GM13977 (cell line): ENCODE results near the gene MRGPRX3.
A peak's percentile ranks its signal among the peaks of the same experiment; 100 is the strongest.

Experiments used
- DNase-seq: peaks from one replicate; pipeline ENCODE4 v3.0.0; 2012; ENCODE audit warnings: low spot score
- in situ Hi-C: fragments of 300-500 bp; cut with MboI; formaldehyde crosslinking; loops from one replicate; pipeline ENCODE4 v1.12.0; 2022; ENCODE audit warnings: low sequenced_read_pairs, low pct_unique_long_range_greater_than_20kb, mixed read lengths, inconsistent platforms; ENCODE audit not compliant: unreplicated experiment
- TF ChIP-seq, protein P1 (sequence below): IDR thresholded peaks from 2 replicates; pipeline ENCODE4 v1.5.1; 2012; ENCODE audit warnings: mild to moderate bottlenecking, control low read depth; ENCODE audit not compliant: insufficient read depth; ENCODE audit errors: extremely low read depth, missing control alignments

The MRGPRX3 gene

DNA sequence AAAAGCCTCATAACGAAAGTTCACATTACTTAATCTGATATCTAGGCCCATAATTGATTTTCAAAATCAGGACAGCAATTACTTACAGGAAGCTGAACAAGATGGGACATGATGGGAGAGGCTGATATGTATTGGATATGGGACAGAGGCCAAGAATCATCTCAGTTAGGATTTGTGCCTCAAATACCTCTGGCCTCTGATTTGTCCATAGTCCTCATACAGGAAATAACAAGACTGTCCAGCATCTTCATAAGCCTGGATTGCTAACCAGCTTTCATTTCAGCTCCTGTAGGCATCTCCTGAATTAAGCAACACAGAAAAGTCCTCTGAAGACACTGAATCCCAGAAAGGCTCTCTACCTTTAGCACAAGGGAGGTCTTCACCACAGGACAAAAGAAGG lies 36.0 kb downstream of the MRGPRX3 start:
- in situ Hi-C loops: no loop called here
- DNase-seq: no peak
- TF ChIP-seq, protein P1, sequence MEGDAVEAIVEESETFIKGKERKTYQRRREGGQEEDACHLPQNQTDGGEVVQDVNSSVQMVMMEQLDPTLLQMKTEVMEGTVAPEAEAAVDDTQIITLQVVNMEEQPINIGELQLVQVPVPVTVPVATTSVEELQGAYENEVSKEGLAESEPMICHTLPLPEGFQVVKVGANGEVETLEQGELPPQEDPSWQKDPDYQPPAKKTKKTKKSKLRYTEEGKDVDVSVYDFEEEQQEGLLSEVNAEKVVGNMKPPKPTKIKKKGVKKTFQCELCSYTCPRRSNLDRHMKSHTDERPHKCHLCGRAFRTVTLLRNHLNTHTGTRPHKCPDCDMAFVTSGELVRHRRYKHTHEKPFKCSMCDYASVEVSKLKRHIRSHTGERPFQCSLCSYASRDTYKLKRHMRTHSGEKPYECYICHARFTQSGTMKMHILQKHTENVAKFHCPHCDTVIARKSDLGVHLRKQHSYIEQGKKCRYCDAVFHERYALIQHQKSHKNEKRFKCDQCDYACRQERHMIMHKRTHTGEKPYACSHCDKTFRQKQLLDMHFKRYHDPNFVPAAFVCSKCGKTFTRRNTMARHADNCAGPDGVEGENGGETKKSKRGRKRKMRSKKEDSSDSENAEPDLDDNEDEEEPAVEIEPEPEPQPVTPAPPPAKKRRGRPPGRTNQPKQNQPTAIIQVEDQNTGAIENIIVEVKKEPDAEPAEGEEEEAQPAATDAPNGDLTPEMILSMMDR: no peak

- no peak for DNase-seq
- TF ChIP-seq, protein P1: peak; percentile 55
- in situ Hi-C loops: no loop called here
These were observed 39.1 kb downstream of the MRGPRX3 start for GRCh38 chr11:18171377-18172000.

GRCh38 chr11:18172666-18173065 lies 40.3 kb downstream of the MRGPRX3 start, which contains the start of gene MRGPRX4:
MRGPRX4 (plus strand) TSS chr11:18172837; CDS start chr11:18173257, 420 bp downstream.
- in situ Hi-C loops: no loop called here
- TF ChIP-seq, protein P1: no peak
- no peak for DNase-seq

DNA sequence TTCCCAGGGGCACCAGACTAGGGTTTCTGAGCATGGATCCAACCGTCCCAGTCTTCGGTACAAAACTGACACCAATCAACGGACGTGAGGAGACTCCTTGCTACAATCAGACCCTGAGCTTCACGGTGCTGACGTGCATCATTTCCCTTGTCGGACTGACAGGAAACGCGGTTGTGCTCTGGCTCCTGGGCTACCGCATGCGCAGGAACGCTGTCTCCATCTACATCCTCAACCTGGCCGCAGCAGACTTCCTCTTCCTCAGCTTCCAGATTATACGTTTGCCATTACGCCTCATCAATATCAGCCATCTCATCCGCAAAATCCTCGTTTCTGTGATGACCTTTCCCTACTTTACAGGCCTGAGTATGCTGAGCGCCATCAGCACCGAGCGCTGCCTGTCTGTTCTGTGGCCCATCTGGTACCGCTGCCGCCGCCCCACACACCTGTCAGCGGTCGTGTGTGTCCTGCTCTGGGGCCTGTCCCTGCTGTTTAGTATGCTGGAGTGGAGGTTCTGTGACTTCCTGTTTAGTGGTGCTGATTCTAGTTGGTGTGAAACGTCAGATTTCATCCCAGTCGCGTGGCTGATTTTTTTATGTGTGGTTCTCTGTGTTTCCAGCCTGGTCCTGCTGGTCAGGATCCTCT lies 41.0 kb downstream of the MRGPRX3 start:
- no peak for DNase-seq
- TF ChIP-seq, protein P1: no peak
- in situ Hi-C loops: no loop called here
